NCI-H2196 (cell line): ENCODE results near the gene BBS12.
"Not testable (repeated sequence)": the region's sequence is repeated elsewhere in the genome, so short reads cannot be mapped to it uniquely, and the experiment has no call there.

Experiments used
- DNase-seq: peaks from one replicate; lab custom pipeline; 2025; ENCODE audit not compliant: unreplicated experiment; lab: John Stamatoyannopoulos, UW

The BBS12 gene

DNA sequence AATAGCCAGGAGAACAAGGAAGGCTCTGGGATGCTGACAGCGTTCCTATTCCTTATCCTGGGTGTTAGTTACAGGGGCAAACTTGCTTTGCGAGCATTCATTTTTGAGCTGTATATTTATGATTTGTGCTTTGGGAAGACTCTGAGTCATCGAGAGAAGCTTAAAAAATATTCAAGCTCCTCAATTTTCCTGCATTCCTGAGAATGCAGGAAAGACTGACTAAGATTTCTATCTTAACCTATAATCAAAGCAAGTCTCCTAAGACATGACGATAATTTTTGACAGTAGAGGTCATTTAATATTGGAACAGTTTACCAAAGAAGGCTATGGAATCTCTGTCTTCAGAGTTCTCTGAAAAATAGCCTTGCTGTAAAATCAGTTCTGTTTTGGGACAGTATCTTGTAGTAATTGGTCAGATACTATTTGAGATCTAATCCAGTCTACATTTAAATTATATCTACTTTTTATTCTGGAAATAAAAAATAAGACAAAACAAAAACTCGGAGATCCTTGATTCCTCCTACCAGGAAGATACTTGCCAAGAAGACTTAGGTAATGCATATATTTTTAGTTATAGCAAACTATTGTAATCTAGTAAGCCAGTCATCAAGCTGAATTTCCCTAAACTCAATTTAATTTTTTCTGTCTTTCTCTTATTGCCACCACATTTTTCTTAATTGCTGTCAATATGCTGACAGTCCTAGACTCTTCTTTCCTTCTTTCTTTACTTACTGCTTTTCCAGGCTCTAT lies 31.7 kb downstream of the BBS12 start:
- no peak for DNase-seq

DNA sequence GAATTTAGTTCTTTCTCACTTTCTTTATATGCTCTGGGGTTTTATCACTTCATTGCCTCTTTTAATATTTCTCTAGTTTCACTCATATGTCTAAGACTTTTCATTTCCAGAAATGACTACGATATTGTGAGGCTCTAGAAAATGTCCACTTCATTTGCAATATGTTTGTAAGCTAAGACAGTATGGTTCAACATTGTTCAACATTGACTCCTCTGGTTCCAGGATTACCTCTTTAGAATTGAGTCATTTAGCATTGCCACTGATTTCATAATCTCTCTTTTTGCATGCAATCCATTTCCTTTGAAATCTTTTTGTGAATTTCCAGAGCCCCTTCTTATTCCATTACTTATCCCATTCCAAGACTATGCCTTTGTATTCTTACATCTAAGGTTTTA lies 32.3 kb downstream of the BBS12 start:
- no peak for DNase-seq

DNA sequence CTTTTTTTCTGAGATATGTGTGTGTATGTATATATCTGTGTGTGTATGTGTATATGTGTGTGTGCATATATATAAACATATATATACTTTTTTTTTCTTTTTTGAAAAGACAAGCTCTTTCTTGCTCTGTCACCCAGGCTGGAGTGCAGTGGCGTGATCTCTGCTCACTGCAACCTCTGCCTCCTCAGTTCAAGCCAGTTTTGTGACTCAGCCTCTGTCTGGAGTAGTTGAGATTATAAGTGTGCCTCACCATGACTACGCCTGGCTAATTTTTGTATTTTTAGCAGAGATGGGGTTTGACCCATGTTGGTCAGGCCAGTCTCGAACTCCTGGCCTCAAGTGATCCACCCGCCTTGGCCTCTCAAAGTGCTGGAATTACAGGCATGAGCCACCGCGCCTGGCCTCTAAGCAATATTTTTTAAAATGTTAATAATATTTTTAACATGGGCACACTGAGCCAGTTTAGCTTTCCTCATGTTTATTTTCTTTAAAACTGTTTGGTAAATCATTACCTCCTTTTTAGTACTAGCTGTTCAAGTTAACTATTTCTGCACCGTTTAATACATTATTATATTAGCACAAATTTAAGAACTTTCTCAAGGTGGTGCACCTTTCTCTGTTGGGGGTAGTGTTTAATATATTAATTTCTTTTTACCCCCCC lies 33.3 kb downstream of the BBS12 start:
- no peak for DNase-seq

DNA sequence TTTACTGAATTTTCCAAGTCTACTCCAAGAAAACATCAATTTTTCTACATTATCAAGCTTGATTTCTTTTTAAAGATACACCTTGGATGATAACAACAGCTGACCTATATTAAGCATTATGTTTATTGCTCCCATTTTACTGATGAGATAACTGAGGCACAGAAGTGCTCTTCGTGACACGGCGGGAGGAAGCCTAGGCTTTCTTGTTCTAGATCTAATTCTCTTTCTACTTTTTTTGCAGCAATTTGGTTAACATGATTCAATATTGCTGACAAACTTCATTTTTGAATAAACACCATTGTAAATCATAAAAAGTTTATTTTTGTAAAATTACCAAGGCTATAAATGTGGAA lies 33.8 kb downstream of the BBS12 start:
- DNase-seq, result no peak

DNA sequence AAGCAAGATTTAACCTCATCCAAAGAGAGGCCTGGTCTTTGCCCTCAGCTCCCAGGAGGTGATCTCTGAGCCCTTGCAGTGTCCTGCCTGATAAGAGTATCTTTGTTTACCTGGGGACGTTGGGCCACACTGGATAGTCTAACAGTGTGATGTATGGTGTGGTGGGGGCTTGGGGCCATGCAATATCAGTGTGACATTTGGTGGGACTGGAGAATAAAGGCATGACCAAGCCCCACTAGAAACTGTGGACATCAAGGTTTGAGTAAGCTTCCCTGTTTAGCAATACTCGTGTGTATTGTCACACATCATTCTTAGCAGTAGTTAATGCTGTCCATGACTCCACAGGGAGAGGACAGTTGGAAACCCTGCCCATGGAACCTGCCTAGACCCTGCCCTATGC lies 34.4 kb downstream of the BBS12 start:
- no peak for DNase-seq

DNA sequence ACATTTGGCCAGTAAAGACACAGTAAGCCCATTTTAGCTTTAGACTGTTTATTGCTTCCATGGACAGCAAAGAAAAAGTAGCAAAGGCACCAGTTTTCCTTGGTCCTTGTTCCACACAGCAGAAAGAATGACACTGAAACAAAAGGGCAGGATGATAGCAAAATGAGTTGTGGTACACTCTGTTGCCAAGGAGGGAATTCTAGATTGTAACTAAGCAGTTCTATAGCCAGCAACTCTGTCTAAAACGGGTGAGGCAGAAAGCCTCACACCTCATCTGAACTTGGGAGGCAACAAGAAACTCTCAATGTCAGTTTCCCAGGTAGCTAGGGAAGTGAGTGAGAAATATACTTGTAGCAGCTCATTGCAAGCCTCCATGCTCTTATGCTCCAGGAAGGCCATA lies 39.2 kb downstream of the BBS12 start:
- no peak for DNase-seq

DNA sequence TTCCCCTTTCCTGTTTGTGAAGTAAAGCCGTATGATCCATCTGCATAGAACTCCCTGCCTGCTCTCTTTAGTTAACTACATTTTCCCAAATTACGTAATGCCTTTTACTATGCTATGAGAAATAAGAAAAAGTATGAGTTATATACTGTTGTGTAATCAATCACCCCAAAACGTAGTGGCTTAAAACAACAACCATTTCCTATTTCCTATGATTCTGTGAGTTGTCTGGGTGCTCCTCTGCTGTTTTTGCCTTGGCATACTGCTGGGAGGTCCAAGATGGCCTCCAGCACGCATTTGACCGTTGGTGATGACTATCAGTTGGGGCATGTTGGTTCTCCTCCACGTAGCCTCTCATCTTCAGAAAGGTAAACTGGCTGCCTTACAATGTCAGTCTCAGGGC lies 39.8 kb downstream of the BBS12 start:
- DNase-seq, result no peak

DNA sequence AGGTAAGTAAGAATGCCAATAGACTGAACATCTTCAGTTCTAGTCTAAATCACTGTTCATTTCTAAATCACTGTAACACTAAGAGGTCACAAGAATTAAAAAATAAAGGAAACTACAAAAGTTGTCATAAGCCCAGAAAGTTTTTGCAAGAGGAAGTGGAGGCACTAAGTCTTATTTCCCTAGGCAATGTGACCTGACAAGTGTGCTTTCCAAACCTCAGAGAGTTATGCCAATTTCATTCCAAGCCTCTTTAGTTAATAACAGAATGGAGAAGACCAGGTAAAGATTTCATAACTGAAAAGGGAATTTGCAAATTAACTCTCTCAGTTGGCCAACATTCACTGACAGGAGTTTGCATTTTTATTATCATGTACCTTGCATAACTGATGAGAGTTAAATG lies 40.5 kb downstream of the BBS12 start:
- DNase-seq, result no peak

DNA sequence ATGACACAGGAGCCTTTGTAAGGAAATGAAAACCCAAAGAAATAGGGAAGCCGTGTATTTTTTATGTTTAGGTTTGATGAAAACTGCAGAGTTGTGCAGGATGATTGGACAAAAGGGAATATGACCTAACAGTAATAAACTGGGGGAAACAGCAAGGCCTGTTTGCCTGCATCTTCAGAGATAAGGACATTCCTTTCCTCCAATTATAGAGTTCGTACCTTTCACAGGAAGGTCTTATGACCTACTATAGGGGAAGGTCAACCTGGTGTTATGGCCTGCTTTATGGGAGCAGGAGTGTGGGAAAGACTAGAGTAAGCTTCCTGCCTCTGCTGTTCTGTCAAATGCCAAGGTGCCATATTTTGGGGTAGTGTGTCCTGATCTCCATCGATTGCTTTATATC lies 42.5 kb downstream of the BBS12 start:
- no peak for DNase-seq

DNA sequence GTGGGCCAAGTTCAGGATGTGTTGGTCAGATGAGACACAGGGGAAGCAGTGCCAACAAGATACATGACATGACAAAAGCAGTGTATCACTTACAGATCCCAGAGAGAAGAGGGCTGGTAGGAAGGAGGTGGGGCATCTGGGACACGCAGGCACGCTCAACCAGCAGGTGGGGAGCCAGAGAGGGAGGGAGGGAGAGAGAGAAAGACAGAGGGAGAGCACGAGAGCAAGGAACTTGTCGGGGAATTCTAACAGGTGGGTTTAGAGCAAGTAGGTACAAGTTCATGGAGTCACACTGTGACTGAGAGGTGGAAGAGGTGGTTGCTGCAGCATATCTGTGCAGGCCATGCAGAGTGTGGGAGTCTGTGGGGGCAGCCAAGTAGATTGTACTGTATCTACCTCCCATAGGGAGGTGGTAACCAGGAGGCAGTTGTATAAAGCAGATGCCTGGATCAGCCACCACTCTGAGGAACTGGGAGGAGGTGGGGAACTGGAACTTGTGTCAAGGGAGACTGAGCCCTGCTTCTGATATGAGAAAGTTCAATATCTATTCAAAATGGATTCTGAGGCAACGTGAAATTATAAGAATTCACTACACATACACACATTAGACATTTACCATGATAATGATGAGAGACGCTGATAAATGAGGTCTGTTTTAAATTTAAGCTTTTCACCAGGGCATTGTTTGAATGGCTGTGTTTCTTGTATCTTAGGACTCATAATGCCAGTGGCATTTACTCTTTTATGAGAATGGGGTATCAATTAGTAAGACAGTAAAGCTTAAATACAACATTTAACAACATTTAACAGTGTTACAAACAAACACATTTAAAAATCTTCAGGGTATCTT lies 43.7 kb downstream of the BBS12 start:
- DNase-seq, result no peak

DNA sequence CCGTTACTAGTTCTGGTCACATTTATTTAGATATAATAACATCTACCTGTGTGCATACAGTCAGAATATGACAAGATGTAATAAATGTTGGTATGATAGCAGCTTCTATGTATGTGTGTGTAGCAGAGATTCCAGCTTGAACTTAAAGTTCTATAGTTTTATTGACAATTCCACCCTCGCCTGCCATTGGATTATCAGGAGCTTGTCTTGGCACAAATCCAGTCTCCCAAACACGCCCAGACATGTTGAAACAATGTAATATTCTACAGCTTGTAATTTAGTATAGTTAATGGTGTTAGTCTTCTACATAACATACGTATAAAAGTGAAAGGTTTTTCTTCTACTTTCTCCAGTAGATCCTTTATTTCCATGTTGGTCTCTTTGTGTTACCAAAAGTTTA lies 44.4 kb downstream of the BBS12 start:
- DNase-seq, result no peak

DNA sequence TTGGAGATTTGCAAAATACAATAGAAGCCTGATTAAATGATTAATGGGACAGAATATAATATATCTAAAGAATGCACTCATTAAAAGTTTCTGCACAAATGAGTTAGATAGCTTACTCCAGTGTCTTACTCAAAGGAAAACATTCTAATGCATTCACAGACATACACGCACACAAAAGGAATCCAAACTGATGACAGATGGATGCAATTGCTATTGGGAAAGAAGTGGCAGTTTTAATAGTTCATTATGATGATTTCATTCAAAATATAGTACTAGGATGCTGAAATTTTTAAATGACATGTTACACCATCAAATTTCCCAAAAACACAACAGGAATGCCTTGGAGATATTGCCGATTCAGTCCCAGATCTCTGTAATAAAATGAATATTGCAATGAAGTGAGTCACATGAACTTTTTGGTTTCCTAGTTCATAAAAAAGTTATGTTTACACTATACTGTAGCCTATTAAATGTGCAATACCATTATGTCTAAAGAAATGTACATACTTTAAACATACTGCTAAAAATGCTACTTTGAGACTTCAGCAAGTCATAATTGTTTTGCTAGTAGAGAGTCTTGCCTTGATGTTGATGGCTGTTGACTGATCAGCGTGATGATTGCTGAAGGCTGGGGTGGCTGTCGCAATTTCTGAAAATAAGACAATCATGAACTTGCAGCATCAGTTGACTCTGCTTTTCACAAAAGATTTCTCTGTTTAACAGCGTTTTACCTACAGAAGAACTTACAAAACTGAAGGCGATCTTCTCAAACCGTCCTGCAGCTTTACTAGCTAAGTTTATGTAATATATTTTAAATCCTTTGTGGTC lies 45.6 kb downstream of the BBS12 start:
- no peak for DNase-seq

DNA sequence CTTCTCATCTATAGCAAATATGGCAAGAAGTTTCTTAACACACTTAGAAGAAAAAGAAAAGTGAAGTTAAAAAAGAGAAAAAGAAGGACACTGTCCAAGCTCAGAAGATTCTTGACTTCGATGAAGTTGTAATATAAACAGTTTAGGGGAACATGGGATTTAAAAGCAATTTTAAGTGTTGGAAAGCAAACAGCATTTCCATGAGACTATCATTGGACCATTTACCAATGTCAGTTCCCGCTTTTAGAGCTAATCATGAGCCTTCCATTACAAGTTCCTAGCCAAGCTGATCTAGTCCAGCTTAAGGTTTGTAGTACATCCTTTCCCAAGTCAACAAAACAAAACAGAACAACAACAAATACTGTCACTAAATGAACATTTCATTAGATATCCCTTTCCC lies 49.0 kb downstream of the BBS12 start:
- no peak for DNase-seq

DNA sequence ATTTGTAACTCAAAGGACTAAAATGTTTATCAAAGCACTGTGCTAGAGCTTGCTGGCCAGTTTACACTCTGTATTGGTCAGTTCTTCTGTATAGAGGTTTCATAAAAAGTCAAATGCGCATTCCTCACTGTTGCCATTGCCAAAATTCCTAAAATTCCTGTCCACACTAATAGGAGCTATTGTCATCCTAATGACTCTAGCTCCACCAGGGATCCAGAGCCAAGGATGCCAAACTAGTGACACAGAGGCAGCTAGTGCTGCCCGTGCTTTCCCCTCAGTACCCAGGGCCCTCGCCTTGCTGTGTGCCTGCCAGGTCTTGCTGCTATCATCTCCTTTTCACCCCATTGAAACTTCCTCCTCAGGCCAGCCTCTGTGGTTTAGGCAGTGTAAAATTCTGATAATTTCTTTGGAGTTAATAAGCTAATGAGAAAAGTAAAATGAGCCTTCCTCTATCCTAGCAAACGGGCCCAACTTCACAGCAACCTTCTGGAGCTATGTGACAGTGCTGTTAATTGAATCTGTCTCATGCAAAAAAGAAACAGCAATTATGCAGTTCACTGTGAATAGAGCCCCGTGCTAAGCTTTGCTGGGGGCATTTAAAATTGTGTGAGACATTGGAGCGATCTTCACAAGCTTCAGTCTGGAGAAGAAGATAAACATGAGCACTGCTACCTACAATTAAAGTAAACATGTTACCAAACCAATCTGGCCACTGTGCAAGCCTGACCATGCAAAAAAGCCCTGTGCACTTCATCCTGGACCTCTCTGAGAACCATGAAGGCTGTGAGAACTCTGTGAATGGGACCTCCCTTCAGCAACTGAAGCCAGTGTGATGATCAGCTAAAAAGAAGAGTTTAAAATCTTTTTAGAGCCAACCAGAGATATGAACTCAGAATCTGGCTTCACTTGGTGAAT lies 51.1 kb downstream of the BBS12 start:
- DNase-seq, result no peak

DNA sequence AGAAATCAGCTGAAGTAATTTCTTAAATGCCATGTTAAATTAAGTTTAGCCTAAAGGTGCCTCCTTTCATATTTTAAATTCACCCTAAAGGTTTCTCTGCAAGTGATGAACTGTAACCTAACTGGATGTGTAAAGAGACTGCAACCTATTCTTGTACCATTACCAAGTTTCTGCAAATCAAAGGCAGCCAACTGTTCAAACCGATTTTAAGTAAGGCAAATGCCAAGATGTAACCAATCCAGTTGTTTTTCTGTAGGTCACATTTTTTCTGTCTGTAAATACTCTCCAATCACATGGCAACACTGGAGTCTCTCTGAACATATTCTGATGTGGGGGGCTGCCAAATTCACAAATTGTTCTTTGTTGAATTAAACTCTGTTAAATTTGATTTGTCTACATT lies 51.8 kb downstream of the BBS12 start:
- no peak for DNase-seq

DNA sequence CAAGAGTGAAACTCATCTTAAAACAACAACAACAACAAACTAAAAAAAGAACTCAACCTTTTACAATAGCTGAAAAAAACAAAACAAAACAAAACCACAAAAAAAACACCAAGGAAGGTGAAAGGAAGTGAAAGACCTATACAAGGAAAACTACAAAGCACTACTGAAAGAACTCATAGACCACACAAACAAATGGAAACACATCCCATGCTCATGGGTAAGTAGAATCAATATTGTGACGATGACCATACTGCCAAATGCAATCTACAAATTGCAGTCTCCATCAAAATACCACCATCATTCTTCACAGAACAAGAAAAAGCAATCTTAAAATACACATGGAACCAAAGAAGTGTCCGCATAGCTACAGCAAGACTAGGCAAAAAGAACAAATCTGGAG lies 52.6 kb downstream of the BBS12 start:
- no peak for DNase-seq

DNA sequence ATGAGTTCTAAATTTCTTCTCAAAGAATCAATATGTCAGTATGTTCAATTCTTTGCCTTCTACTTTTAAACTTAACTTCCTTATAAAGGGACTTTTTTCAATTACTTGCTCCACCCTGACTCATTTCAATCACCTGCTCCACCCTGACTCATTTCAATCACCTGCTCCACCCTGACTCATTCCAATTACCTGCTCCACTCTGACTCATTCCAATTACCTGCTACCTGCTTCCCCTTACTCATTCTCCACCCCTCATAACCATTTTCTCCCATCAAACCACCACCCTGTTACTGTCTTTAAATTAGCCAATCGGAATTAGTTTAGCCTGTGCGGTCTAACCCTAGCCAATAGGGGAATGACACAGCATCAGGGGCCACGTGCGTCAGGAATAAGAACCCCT lies 53.8 kb downstream of the BBS12 start:
- DNase-seq, result not testable (repeated sequence)

DNA sequence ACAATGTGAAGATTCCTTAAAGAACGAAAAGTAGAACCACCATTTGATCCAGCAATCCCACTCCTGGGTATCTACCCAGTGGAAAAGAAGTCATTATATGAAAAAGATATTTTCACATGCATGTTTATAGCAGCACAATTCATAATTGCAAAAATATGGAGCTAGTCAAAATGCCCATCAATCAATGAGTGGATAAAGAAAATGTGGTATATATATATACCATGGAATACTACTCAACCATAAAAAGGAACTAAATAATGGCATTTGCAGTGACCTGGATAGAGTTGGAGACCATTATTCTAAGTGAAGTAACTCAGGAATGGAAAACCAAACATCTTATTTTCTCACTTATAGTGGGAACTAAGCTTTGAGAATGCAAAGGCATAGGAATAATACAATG lies 54.4 kb downstream of the BBS12 start:
- DNase-seq, result not testable (repeated sequence)

DNA sequence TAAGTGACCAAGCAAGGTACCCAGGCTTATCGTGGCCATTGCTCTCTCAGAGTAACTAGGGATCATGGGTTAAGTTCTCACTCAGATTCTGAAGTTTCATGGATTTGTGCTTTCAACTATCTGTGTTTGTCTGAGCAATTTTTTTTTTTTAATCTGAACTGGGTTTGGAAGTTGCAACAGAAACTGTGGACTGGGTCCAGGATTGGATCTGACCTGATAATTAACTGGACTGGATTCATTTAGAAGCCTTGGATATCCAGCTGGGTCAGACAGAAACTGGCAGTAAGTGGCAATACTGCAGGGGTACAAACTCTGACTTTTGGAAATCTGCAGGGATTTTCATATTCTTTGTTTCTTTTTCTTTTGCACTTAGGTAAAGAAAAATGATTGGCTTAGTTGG lies 55.4 kb downstream of the BBS12 start:
- no peak for DNase-seq

DNA sequence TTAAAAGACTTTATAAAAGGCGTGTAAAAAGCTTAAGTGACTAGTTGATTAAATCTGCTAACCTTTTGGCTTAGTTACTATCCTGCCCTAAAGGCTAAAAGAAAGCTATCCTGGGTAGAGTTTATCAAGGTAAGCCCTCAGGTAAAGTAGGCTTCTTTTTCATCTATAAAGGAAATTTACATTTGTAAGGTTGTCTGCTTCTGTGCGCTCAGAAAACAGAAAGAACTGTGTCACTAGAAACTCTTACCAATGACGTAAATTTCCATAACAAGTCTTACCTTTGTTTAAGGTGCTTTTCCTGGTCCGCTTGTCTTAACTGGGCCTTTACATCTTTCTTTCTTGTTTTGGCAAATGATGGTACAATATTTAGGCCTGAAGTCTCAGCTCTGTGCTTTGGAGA lies 56.4 kb downstream of the BBS12 start:
- no peak for DNase-seq
